Kidney (tissue), 14 donors: ENCODE results near the gene CCL3. TPM values are rescaled to one million over a fixed set of nuclear protein-coding genes. Genes with fewer than 3 reads are reported as not detected.

ENCODE experiments used
- DNase-seq, 5 donors: peaks; one replicate each; pipeline ENCODE4 v3.0.0-alpha.2; 2013 to 2020
- FAIRE-seq: peaks from 2 replicates; lab custom pipeline; 2012; peaks lifted over from hg19 to GRCh38; lab: Jason Lieb, UNC
- H3K27ac ChIP-seq, 2 donors: one replicate each; pipeline ENCODE4 v1.7.0; 2013; ENCODE audit warnings: low read depth in 2 of 2, low read length in 2 of 2, inconsistent platforms in 1 of 2
- H3K27me3 ChIP-seq: one replicate; pipeline ENCODE4 v1.7.1; 2013; ENCODE audit warnings: low read length, inconsistent platforms; ENCODE audit not compliant: control insufficient read depth, insufficient read depth
- H3K36me3 ChIP-seq, 3 donors: one replicate each; pipeline versions ENCODE4 v1.7.0 to v1.7.1; 2013; ENCODE audit warnings: low read length in 3 of 3, control low read depth in 1 of 3, inconsistent platforms in 1 of 3; ENCODE audit not compliant: insufficient read depth in 3 of 3, control insufficient read depth in 2 of 3
- H3K4me1 ChIP-seq, 3 donors: one replicate each; pipeline versions ENCODE4 v1.7.0 to v1.7.1; 2013; ENCODE audit warnings: low read length in 3 of 3, inconsistent platforms in 1 of 3, low read depth in 1 of 3; ENCODE audit not compliant: control insufficient read depth in 2 of 3, insufficient read depth in 2 of 3
- H3K4me3 ChIP-seq, 3 donors: one replicate each; pipeline versions ENCODE4 v1.7.0 to v1.8.1; 2013; ENCODE audit warnings: low read length in 3 of 3, control low read depth in 1 of 3, inconsistent platforms in 1 of 3
- H3K9ac ChIP-seq, 3 donors: one replicate each; pipeline versions ENCODE4 v1.7.0 to v1.7.1; 2013; ENCODE audit warnings: low read length in 3 of 3, control low read depth in 1 of 3, inconsistent platforms in 1 of 3
- H3K9me3 ChIP-seq, 3 donors: one replicate each; pipeline versions ENCODE4 v1.7.0 to v1.7.1; 2013; ENCODE audit warnings: low read length in 3 of 3, control low read depth in 1 of 3, inconsistent platforms in 1 of 3; ENCODE audit not compliant: control insufficient read depth in 2 of 3, insufficient read depth in 1 of 3
- CTCF ChIP-seq: IDR thresholded peaks from 3 replicates; pipeline ENCODE4 v1.5.1; 2012; ENCODE audit warnings: mild to moderate bottlenecking, moderate library complexity, borderline replicate concordance; ENCODE audit not compliant: insufficient read depth; ENCODE audit errors: extremely low read depth
- intact Hi-C: fragments of 100-400 bp; cut with DNase I; formaldehyde crosslinking; loops from one replicate; pipeline ENCODE4 v1.11.1; 2022
- polyA plus RNA-seq: library from polyadenylated mRNA; stranded (reverse); fragments of 350-450 nt; fragmentation: Illumina TruSeq; extraction: RNeasy Lipid Tissue Mini Kit (QIAGEN cat#74804); gene quantifications from one replicate; pipeline ENCODE4 v1.2.3, GENCODE V29; 2014; ENCODE audit warnings: low read depth, low replicate concordance; ENCODE audit not compliant: insufficient read depth
- total RNA-seq: library from RNA; stranded (reverse); fragmentation: NEBNext Ultra II Directional; extraction: Animal tissue kit (Norgen Biotek cat#: 25700); gene quantifications from one replicate; pipeline ENCODE4 v1.2.1, GENCODE V29; 2021
- donor health status: control.
- donor health status: control.
- donor health status: control.
- donor health status: control.
- donor health status: control.
- donor health status: DM: yes; HTN: yes; CAD: no.
- donor health status: Normal renal cell carcinoma (clear cell type).

CCL3 gene
- total and polyA plus RNA-seq, 2 donors from 2014 or later = 4.2 to 6.6 TPM

DNA sequence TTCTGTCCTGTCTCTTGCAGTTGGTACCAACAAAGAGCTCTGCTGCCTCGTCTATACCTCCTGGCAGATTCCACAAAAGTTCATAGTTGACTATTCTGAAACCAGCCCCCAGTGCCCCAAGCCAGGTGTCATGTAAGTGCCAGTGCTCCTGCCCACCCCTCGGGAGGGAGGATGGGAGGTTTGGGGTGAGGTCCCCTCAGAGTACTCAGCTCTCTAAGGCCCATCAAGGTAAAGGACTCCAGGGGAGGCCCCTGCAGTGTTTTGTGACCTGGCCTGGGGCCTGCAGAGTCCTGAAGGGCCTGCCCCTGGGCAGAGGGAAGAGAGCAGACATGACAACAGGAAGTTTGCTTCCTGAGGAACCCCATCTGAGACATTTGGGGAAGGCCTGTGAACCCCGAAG, 19.5 kb downstream of the CCL3 start:
- no peaks in the 10 kb centered on the region for H3K36me3 ChIP-seq
- H3K9ac ChIP-seq = no peak overlapping the region
- DNase-seq = no peak
- TF ChIP-seq CTCF = no peak
- no peak for FAIRE-seq
- H3K4me1 ChIP-seq = no peaks in the 10 kb centered on the region
- H3K4me3 ChIP-seq = no peak overlapping the region
- no peaks in the 10 kb centered on the region for H3K27me3 ChIP-seq
- no peaks in the 10 kb centered on the region for H3K9me3 ChIP-seq
- intact Hi-C loops = no loop called here
- no peak overlapping the region for H3K27ac ChIP-seq

DNA sequence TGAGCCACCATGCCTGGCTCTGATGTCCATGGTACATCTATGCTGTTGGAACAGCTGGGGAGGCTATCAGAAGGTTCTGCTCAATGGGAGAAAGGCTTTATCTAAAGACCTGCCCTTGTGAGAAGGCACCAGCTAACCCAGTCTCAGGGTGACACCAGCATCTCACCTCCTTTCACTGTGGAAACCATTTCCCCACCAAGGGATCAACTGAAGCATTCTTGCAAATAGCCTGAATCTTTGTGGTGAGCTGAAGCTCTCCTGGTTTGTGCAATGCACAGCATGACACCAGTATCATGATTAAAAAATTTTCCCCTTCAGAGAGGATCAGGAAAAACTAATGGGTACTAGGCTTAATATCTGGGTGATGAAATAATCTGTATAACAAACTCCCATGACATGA, 20.8 kb downstream of the CCL3 start:
- no peak for TF ChIP-seq CTCF
- Histone ChIP-seq H3K4me1 (no peaks in the 10 kb centered on the region), H3K9me3 (no peaks in the 10 kb centered on the region), H3K9ac (no peak overlapping the region), H3K27me3 (no peaks in the 10 kb centered on the region), H3K36me3 (no peaks in the 10 kb centered on the region), H3K27ac (no peak overlapping the region), H3K4me3 (no peak overlapping the region)
- DNase-seq = no peak
- intact Hi-C loops = no loop called here
- FAIRE-seq = no peak

GRCh38 chr17:36068524-36068923, 21.4 kb downstream of the CCL3 start:
- H3K9me3 ChIP-seq = no peaks in the 10 kb centered on the region
- DNase-seq (no peak), FAIRE-seq (no peak)
- no peak for TF ChIP-seq CTCF
- no peak overlapping the region for H3K9ac ChIP-seq
- no peak overlapping the region for H3K27ac ChIP-seq
- H3K4me3 ChIP-seq = no peak overlapping the region
- intact Hi-C loops = no loop called here
- no peaks in the 10 kb centered on the region for H3K27me3 ChIP-seq
- no peaks in the 10 kb centered on the region for H3K4me1 ChIP-seq
- no peaks in the 10 kb centered on the region for H3K36me3 ChIP-seq

DNA sequence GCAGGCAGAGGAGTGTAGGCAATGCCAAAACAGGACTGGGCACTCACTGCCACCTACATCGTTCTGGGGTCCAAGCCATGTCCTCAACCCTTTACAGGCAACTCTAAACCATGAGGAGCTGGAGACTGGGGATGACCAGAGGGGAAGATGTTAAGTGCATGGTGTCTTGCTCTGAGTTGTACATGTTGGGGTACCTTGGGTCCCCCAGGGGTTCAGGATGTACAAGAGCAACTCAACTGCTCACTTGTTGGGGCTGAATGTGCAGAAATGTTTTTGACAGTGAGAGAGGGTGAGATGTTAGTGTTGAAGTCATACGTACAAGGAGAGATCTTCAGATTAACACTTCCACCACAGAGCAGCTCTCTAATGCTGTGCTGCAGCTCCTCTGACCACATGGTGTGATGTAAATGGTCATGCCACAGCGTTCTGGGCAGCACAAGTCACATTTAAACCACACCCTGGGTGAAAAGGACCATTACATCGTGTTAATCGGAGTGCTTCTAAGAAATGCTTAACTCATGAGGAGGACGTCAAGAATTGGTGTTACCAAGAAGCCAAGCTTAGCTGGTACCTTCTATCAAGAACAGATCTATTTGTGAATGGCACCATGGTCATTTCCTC, 23.5 kb downstream of the CCL3 start:
- no peak for DNase-seq
- no peak overlapping the region for H3K27ac ChIP-seq
- TF ChIP-seq CTCF = no peak
- H3K9ac ChIP-seq = no peak overlapping the region
- no peaks in the 10 kb centered on the region for H3K36me3 ChIP-seq
- H3K4me3 ChIP-seq = no peak overlapping the region
- no peak for FAIRE-seq
- H3K9me3 ChIP-seq = no peaks in the 10 kb centered on the region
- H3K27me3 ChIP-seq = no peaks in the 10 kb centered on the region
- intact Hi-C loops = no loop called here
- no peaks in the 10 kb centered on the region for H3K4me1 ChIP-seq
